DND-41 (cell line): Measurements from ENCODE around the gene USP34.

ENCODE experiments used
- ATAC-seq: fragments of 200-7000 bp; cut with Tn5 transposase; 3 replicates; pipeline ENCODE4 v1.9.1; 2021; ENCODE audit warnings: low read depth; ENCODE audit not compliant: insufficient read depth
- DNase-seq: peaks from one replicate; pipeline ENCODE4 v3.0.0-alpha.2; 2020
- H2AFZ ChIP-seq: 2 replicates; pipeline ENCODE4 v1.6.0; 2012; ENCODE audit warnings: low read depth, low read length
- H3K27ac ChIP-seq: 2 replicates; pipeline ENCODE4 v1.5.1; 2012; ENCODE audit warnings: low read length, inconsistent platforms
- H3K27me3 ChIP-seq: fragments of 200-600 bp; sonication (generic); 2 replicates; pipeline ENCODE4 v1.6.0; 2012; ENCODE audit warnings: low read length, mild to moderate bottlenecking, inconsistent platforms; ENCODE audit not compliant: insufficient read depth, poor library complexity
- H3K36me3 ChIP-seq: 2 replicates; pipeline ENCODE4 v1.5.1; 2012; ENCODE audit warnings: low read length, inconsistent platforms; ENCODE audit not compliant: insufficient read depth
- H3K4me1 ChIP-seq: 2 replicates; pipeline ENCODE4 v1.5.1; 2012; ENCODE audit warnings: mild to moderate bottlenecking, low read length; ENCODE audit not compliant: insufficient read depth
- H3K4me2 ChIP-seq: 2 replicates; pipeline ENCODE4 v1.6.0; 2012; ENCODE audit warnings: mild to moderate bottlenecking, moderate library complexity, low read length, inconsistent platforms; ENCODE audit not compliant: insufficient read depth
- H3K4me3 ChIP-seq, 2 experiments: fragments of 200-600 bp in 1 of 2; shearing (Covaris generic) in 1 of 2; 2 replicates each; pipeline ENCODE4 v1.5.1; 2012 to 2016; ENCODE audit warnings: inconsistent platforms in 2 of 2, low read length in 2 of 2, mild to moderate bottlenecking in 2 of 2, low read depth in 1 of 2, moderate library complexity in 1 of 2
- H3K79me2 ChIP-seq: 2 replicates; pipeline ENCODE4 v1.6.0; 2012; ENCODE audit warnings: low read length, inconsistent platforms; ENCODE audit not compliant: insufficient read depth
- H3K9ac ChIP-seq: 2 replicates; pipeline ENCODE4 v1.6.0; 2012; ENCODE audit warnings: low read depth, mild to moderate bottlenecking, inconsistent platforms, low read length, moderate library complexity
- H3K9me3 ChIP-seq: 2 replicates; pipeline ENCODE4 v1.5.1; 2012; ENCODE audit warnings: low read length, moderate library complexity, mild to moderate bottlenecking, inconsistent platforms; ENCODE audit not compliant: insufficient read depth, severe bottlenecking
- H4K20me1 ChIP-seq: 2 replicates; pipeline ENCODE4 v1.6.0; 2012; ENCODE audit warnings: low read length; ENCODE audit not compliant: insufficient read depth
- CTCF ChIP-seq: IDR thresholded peaks from 2 replicates; pipeline ENCODE4 v1.5.1; 2012; ENCODE audit warnings: borderline replicate concordance, low read length, moderate library complexity, mild to moderate bottlenecking; ENCODE audit not compliant: poor library complexity, severe bottlenecking; ENCODE audit errors: extremely low read depth
- EZH2 ChIP-seq: IDR thresholded peaks from 3 replicates; pipeline ENCODE4 v1.6.1; 2012; ENCODE audit warnings: borderline replicate concordance, low read depth, mild to moderate bottlenecking, moderate library complexity, low read length, inconsistent platforms; ENCODE audit not compliant: severe bottlenecking

USP34 gene

GRCh38 chr2:61380056-61380881, 90.6 kb downstream of the USP34 start:
- H3K79me2 ChIP-seq, result no peaks in the 10 kb centered on the region; the same call in 1 of the 2 replicates
- no peaks in the 10 kb centered on the region for H3K27me3 ChIP-seq
- no peak overlapping the region for H3K4me2 ChIP-seq
- no peaks in the 10 kb centered on the region for H4K20me1 ChIP-seq
- no peak overlapping the region for H3K27ac ChIP-seq
- no peak overlapping the region for H3K4me3 ChIP-seq
- no peak for TF ChIP-seq EZH2
- no peak for TF ChIP-seq CTCF
- no peak overlapping the region for H2AFZ ChIP-seq
- no peaks in the 10 kb centered on the region for H3K9me3 ChIP-seq
- no peak for ATAC-seq
- H3K36me3 ChIP-seq, result peaks cover 61% of the 10 kb centered on the region
- no peak overlapping the region for H3K9ac ChIP-seq
- no peak for DNase-seq
- no peaks in the 10 kb centered on the region for H3K4me1 ChIP-seq

- ATAC-seq, result no peak
- Histone ChIP-seq H3K4me3 (no peak overlapping the region), H3K27me3 (no peaks in the 10 kb centered on the region), H3K4me1 (no peaks in the 10 kb centered on the region), H3K9me3 (no peaks in the 10 kb centered on the region), H3K79me2 (no peaks in the 10 kb centered on the region; the same call in 1 of the 2 replicates), H3K9ac (no peak overlapping the region), H3K36me3 (peaks cover 69% of the 10 kb centered on the region), H4K20me1 (no peaks in the 10 kb centered on the region), H3K27ac (no peak overlapping the region), H2AFZ (no peak overlapping the region), H3K4me2 (no peak overlapping the region)
- DNase-seq, result no peak
- TF ChIP-seq CTCF (no peak), EZH2 (no peak)
These were observed 91.4 kb downstream of the USP34 start for GRCh38 chr2:61379521-61379920.

- Histone ChIP-seq H2AFZ (no peak overlapping the region), H3K9ac (no peak overlapping the region), H3K27ac (no peak overlapping the region), H3K36me3 (peaks cover 73% of the 10 kb centered on the region), H3K4me2 (no peak overlapping the region), H3K4me1 (no peaks in the 10 kb centered on the region), H3K4me3 (no peak overlapping the region), H3K27me3 (no peaks in the 10 kb centered on the region), H3K9me3 (no peaks in the 10 kb centered on the region), H3K79me2 (no peaks in the 10 kb centered on the region; the same call in 1 of the 2 replicates), H4K20me1 (no peaks in the 10 kb centered on the region)
- DNase-seq, result no peak
- no peak for ATAC-seq
- TF ChIP-seq EZH2, result no peak
- TF ChIP-seq CTCF, result no peak
These were observed 92.6 kb downstream of the USP34 start for GRCh38 chr2:61378281-61378680.
